Loucy (cell line): ENCODE results near the gene TNKS1BP1.

Experiments
- H2AFZ ChIP-seq: fragments of 200-600 bp; sonication (generic); 2 replicates; pipeline ENCODE4 v1.6.0; 2016; ENCODE audit warnings: antibody characterized with exemption, mild to moderate bottlenecking, low read length, moderate library complexity
- H3F3A ChIP-seq: fragments of 200-600 bp; 2 replicates; pipeline ENCODE4 v1.6.0; 2016; ENCODE audit warnings: antibody characterized with exemption, low read depth, mild to moderate bottlenecking
- H3K27me3 ChIP-seq: fragments of 200-600 bp; sonication (generic); 2 replicates; pipeline ENCODE4 v1.6.1; 2014; ENCODE audit warnings: low read length, mild to moderate bottlenecking; ENCODE audit not compliant: insufficient read depth, poor library complexity, severe bottlenecking
- H3K36me3 ChIP-seq: fragments of 200-600 bp; sonication (generic); 2 replicates; pipeline ENCODE4 v1.6.1; 2016; ENCODE audit warnings: low read length; ENCODE audit not compliant: insufficient read depth
- H3K4me1 ChIP-seq: fragments of 200-600 bp; sonication (generic); 2 replicates; pipeline ENCODE4 v1.5.1; 2014; ENCODE audit warnings: low read length, mild to moderate bottlenecking; ENCODE audit not compliant: insufficient read depth, poor library complexity, severe bottlenecking
- H3K4me2 ChIP-seq: fragments of 200-600 bp; sonication (generic); 2 replicates; pipeline ENCODE4 v1.6.0; 2014; ENCODE audit warnings: antibody characterized with exemption, low read length, low read depth, mild to moderate bottlenecking; ENCODE audit not compliant: poor library complexity, severe bottlenecking
- H3K4me3 ChIP-seq: fragments of 200-600 bp; sonication (generic); 2 replicates; pipeline ENCODE4 v1.5.1; 2014; ENCODE audit warnings: low read length, mild to moderate bottlenecking, mixed read lengths; ENCODE audit not compliant: poor library complexity, severe bottlenecking
- H3K79me2 ChIP-seq: fragments of 200-600 bp; sonication (generic); 2 replicates; pipeline ENCODE4 v1.6.1; 2014; ENCODE audit warnings: low read length; ENCODE audit not compliant: insufficient read depth
- H3K9ac ChIP-seq: fragments of 200-600 bp; sonication (generic); 2 replicates; pipeline ENCODE4 v1.6.0; 2014; ENCODE audit warnings: mild to moderate bottlenecking, low read depth, low read length, moderate library complexity; ENCODE audit not compliant: poor library complexity, severe bottlenecking
- H3K9me2 ChIP-seq: fragments of 200-600 bp; sonication (generic); replicated peaks from 2 replicates; pipeline ENCODE4 v1.6.1; 2016; ENCODE audit warnings: low read depth, low read length, mixed read lengths
- H3K9me3 ChIP-seq: fragments of 200-600 bp; sonication (generic); 2 replicates; pipeline ENCODE4 v1.6.1; 2014; ENCODE audit warnings: mild to moderate bottlenecking, antibody characterized with exemption, low read length, low read depth; ENCODE audit not compliant: insufficient read depth
- H4K20me1 ChIP-seq: fragments of 200-600 bp; sonication (generic); 2 replicates; pipeline ENCODE4 v1.6.0; 2014; ENCODE audit warnings: antibody characterized with exemption, low read length, mild to moderate bottlenecking; ENCODE audit not compliant: insufficient read depth, poor library complexity, severe bottlenecking
- EZH2phosphoT487 ChIP-seq: fragments of 200-600 bp; IDR thresholded peaks from 2 replicates; pipeline ENCODE4 v1.6.1; 2018; ENCODE audit warnings: antibody characterized with exemption, mild to moderate bottlenecking, moderate library complexity, borderline replicate concordance
- TF ChIP-seq, protein P1 (sequence below): fragments of 200-600 bp; sonication (generic); conservative IDR thresholded peaks from 2 replicates; pipeline ENCODE4 v1.5.1; 2014; ENCODE audit warnings: mild to moderate bottlenecking, antibody characterized with exemption, low read length

The TNKS1BP1 gene

DNA sequence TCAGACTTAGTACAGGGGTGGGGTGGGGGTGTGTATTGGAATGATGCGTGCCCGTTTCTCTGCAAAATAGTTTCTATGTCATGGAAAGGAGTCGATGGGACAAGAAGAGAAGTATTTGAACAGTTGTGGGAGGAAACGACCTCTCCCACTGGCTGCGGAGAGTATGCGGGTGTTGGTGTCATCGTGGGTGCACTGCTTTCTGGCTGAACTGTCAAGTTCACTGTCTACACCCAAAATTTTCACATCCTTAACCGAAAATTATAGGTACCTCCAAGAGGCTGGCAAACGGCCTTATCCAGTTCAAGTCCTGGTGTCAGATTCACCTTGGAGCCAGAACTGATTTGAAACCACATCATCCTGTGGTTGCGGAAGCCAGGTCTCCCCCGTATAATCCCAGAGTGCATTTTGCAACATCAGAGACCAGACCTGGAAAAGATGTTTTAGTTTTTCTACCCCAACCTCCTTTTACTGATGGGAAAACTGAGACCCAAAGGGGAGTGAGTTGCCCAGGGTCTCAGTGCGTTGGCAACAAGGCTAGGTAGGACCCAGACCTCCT lies 11.4 kb upstream of the TNKS1BP1 start:
- TF ChIP-seq, protein P1, sequence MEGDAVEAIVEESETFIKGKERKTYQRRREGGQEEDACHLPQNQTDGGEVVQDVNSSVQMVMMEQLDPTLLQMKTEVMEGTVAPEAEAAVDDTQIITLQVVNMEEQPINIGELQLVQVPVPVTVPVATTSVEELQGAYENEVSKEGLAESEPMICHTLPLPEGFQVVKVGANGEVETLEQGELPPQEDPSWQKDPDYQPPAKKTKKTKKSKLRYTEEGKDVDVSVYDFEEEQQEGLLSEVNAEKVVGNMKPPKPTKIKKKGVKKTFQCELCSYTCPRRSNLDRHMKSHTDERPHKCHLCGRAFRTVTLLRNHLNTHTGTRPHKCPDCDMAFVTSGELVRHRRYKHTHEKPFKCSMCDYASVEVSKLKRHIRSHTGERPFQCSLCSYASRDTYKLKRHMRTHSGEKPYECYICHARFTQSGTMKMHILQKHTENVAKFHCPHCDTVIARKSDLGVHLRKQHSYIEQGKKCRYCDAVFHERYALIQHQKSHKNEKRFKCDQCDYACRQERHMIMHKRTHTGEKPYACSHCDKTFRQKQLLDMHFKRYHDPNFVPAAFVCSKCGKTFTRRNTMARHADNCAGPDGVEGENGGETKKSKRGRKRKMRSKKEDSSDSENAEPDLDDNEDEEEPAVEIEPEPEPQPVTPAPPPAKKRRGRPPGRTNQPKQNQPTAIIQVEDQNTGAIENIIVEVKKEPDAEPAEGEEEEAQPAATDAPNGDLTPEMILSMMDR, result no peak
- no peak for TF ChIP-seq EZH2phosphoT487
- Histone ChIP-seq H3F3A (no peaks in the 10 kb centered on the region), H3K27me3 (no peaks in the 10 kb centered on the region), H3K4me3 (peak overlapping the region; percentile 76), H3K4me1 (peaks cover 34% of the 10 kb centered on the region), H3K79me2 (peaks cover 52% of the 10 kb centered on the region), H4K20me1 (peaks cover 17% of the 10 kb centered on the region), H3K9me3 (no peaks in the 10 kb centered on the region), H2AFZ (peak overlapping the region; percentile 98), H3K9me2 (no peaks in the 10 kb centered on the region), H3K36me3 (peaks cover 18% of the 10 kb centered on the region; the same call in 1 of the 2 replicates), H3K9ac (peak overlapping the region; percentile 79), H3K4me2 (peak overlapping the region; percentile 84)

DNA sequence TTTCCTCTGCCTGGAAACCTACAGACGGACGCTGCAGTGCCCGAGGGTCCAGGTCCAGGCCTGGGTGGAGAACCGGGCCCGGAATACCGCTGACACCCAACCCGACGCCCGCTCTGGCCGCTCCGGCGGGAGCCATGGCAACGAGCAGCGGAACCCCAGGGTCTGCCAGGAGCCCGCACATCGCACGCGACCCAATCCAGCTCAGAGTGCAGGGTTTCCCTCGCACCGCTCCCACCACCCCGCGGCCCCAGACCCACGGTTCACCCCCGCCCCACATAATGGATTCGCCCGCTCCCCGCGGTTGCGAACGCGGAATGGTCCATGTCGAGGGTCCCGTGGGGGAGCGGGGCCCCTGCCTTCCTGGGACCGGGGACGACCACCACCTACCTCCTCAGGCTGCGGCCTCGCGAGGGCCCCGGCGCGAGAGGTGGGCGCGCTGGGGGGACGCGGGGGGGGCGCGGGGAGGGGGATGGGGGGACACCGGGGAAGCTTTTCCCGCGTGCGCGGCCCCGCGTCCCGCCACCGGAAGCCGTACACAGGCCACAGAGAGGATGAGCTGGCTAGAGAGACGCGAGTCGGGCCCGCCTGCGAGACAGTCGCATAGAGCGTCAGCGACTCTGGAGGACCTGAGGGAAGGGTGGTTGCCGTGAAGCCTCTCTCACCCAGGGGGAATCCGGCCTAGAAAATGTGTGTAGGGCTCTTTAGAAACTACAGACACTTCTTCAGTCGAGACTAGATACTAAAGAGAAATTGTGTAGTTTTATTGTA lies 10.8 kb upstream of the TNKS1BP1 start, which contains the start of gene SSRP1:
SSRP1 (minus strand) TSS at position 550 of the 768 bp plus-strand sequence. CDS start 771 bp downstream, outside the sequence.
- peak within 1 kb of the TSS; percentile 76 for H3K4me3 ChIP-seq
- no peak for TF ChIP-seq EZH2phosphoT487
- TF ChIP-seq, protein P1, result 0 out of 2 replicates have a peak, but pooled peaks have one; percentile 13
- H3F3A ChIP-seq, result no peaks in the 10 kb centered on the region
- H3K9ac ChIP-seq, result peak within 1 kb of the TSS; percentile 79
- H3K27me3 ChIP-seq, result no peaks in the 10 kb centered on the region
- peak within 1 kb of the TSS; percentile 85 for H3K4me2 ChIP-seq
- H3K36me3 ChIP-seq, result peaks cover 25% of the 10 kb centered on the region; the same call in 1 of the 2 replicates
- no peaks in the 10 kb centered on the region for H3K9me3 ChIP-seq
- peaks cover 53% of the 10 kb centered on the region for H3K79me2 ChIP-seq
- no peaks in the 10 kb centered on the region for H3K9me2 ChIP-seq
- peaks cover 17% of the 10 kb centered on the region for H4K20me1 ChIP-seq
- peak within 1 kb of the TSS; percentile 98 for H2AFZ ChIP-seq
- peaks cover 31% of the 10 kb centered on the region for H3K4me1 ChIP-seq

DNA sequence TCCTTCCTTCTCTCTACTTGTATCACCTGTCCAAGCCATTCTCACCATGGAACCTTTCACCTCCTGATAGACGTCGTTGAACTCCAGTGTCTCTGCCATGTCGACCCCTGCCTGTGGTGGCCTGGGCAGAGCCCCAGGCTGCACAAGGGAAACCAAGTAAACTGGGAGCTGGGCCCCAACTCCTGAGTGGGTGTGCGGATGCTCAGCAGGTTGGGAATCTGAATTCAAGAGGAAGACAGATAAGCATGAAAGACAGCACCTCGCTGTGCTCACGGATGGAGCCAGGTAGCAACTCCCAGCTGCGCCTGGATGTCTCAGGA lies 10.2 kb upstream of the TNKS1BP1 start:
- peak overlapping the region; percentile 85 for H3K4me2 ChIP-seq
- H4K20me1 ChIP-seq, result peaks cover 17% of the 10 kb centered on the region
- peaks cover 30% of the 10 kb centered on the region; the same call in 1 of the 2 replicates for H3K36me3 ChIP-seq
- H3K79me2 ChIP-seq, result peaks cover 58% of the 10 kb centered on the region
- H3F3A ChIP-seq, result no peaks in the 10 kb centered on the region
- H3K9me3 ChIP-seq, result no peaks in the 10 kb centered on the region
- no peaks in the 10 kb centered on the region for H3K27me3 ChIP-seq
- peak overlapping the region; percentile 79 for H3K9ac ChIP-seq
- H3K9me2 ChIP-seq, result no peaks in the 10 kb centered on the region
- peaks cover 31% of the 10 kb centered on the region for H3K4me1 ChIP-seq
- TF ChIP-seq, protein P1, result no peak
- TF ChIP-seq EZH2phosphoT487, result no peak
- peak overlapping the region; percentile 76 for H3K4me3 ChIP-seq
- peak overlapping the region; percentile 82 for H2AFZ ChIP-seq
